ENCODE data around the gene EXOC4. TPM values are rescaled to one million over a fixed set of nuclear protein-coding genes. Genes with fewer than 3 reads are reported as not detected.

Gene EXOC4
- total RNA-seq, 1 experiment from 2014 or later = 91.9 TPM

DNA sequence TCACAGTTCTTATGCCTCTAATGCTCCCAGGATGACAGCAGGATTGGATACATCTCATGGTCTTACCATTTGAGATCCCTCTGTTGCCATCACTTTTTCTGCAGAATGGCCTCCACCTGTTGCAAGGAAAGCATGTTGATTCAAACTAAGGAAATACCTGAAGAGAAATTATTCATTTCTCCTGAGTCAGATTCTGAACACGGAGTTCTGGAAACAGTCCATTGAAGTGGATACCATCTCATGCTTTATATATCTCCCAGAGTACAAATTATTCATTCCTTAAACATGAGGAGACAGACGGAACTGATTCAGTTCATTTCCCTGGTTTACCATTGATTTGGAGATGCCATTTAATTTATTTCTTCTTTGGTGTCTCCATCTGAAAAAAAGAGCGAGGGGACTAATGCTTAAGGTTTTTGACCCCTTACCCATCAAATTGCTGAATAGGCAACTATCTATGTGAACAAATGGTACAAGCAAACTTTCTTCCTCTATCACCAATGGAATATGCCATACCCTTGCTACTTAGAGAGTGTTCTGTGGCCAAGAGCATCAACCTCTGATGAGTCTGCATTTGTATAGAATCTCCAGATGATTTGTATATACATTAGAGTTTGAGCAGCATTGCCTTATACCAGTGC lies 569.2 kb downstream of the EXOC4 start:
- Mint-ChIP-seq H3K4me1 (ENCODE audit: low read depth, unreplicated experiment) (no peaks in the 10 kb centered on the region), H3K9me3 (ENCODE audit: low read depth, unreplicated experiment) (no peaks in the 10 kb centered on the region), H3K27ac (ENCODE audit: unreplicated experiment) (no peak overlapping the region), H3K27me3 (ENCODE audit: unreplicated experiment) (no peaks in the 10 kb centered on the region), H3K36me3 (ENCODE audit: insufficient read depth, unreplicated experiment) (no peaks in the 10 kb centered on the region), H3K4me3 (ENCODE audit: low read depth, unreplicated experiment) (no peak overlapping the region)
- CTCF ChIA-PET = no interaction called here
- TF ChIP-seq CTCF (IDR thresholded peaks at IDR 0.05; ENCODE audit: unreplicated experiment) = no peak
- no peak for DNase-seq
- no TSS peak for BruUV-seq (replicated peaks)
- intact Hi-C loops (cut with micrococcal nuclease; ENCODE audit: unreplicated experiment) = no loop called here

DNA sequence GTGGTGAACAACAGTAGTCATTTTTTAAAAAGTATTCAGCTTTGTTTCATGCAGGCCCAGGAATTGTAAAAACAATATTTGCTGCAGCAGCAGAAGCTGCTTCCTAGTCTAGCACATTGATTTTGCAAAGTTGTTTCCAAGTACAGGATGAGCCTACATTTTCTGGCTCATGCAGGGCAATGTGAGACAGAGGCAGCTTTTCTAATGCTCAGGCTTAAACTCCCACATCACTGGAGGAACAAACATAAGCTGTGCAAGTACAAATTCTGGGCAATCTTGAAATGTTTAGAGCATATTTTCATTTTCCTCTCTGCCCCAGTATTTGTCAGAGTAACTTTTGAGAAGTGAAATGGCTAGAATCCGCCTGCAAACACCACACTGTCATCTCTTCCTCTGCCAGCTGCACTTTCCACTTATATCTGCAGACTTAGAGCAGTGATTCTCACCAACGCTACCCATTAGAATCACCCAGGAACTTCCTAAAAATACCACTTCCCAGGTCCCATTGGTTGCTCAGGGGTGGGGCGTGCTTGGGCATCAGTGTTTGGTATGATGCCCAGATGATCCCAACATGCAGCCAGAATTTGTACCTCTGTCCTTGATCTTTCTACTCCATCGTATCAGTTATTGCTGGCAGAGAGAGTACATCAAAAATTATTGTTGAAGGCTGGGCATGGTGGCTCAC lies 570.1 kb downstream of the EXOC4 start:
- Mint-ChIP-seq H3K9me3 (ENCODE audit: low read depth, unreplicated experiment) (no peaks in the 10 kb centered on the region), H3K4me3 (ENCODE audit: low read depth, unreplicated experiment) (no peak overlapping the region), H3K36me3 (ENCODE audit: insufficient read depth, unreplicated experiment) (no peaks in the 10 kb centered on the region), H3K4me1 (ENCODE audit: low read depth, unreplicated experiment) (no peaks in the 10 kb centered on the region), H3K27me3 (ENCODE audit: unreplicated experiment) (no peaks in the 10 kb centered on the region), H3K27ac (ENCODE audit: unreplicated experiment) (no peak overlapping the region)
- TF ChIP-seq CTCF (IDR thresholded peaks at IDR 0.05; ENCODE audit: unreplicated experiment) = no peak
- BruUV-seq (replicated peaks) = no TSS peak
- intact Hi-C loops (cut with micrococcal nuclease; ENCODE audit: unreplicated experiment) = no loop called here
- CTCF ChIA-PET = no interaction called here
- DNase-seq = no peak

DNA sequence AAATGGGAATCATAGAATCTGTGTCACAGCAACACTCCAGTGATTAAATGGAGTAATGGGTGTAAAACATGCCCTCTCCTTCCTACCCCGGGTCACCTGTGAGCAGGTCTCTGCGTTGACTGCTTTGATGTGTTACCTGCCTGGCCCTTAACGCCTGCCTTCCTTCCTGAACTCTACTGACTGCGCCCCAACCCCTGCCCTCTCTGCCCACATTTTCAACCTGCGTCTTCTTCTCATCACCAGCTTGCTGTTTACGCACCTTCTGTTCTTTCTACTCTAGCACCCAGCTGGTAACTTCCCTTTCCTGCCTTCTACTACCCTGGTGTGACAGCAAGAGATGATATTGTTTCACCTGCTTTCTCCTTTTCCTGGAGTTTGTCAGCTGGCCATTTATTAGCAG lies 571.3 kb downstream of the EXOC4 start:
- Mint-ChIP-seq H3K27ac (ENCODE audit: unreplicated experiment) (no peak overlapping the region), H3K4me3 (ENCODE audit: low read depth, unreplicated experiment) (no peak overlapping the region), H3K4me1 (ENCODE audit: low read depth, unreplicated experiment) (no peaks in the 10 kb centered on the region), H3K36me3 (ENCODE audit: insufficient read depth, unreplicated experiment) (no peaks in the 10 kb centered on the region), H3K9me3 (ENCODE audit: low read depth, unreplicated experiment) (no peaks in the 10 kb centered on the region), H3K27me3 (ENCODE audit: unreplicated experiment) (no peaks in the 10 kb centered on the region)
- BruUV-seq (replicated peaks) = no TSS peak
- DNase-seq = no peak
- no peak for TF ChIP-seq CTCF (IDR thresholded peaks at IDR 0.05; ENCODE audit: unreplicated experiment)
- intact Hi-C loops (cut with micrococcal nuclease; ENCODE audit: unreplicated experiment) = no loop called here
- CTCF ChIA-PET = no interaction called here

- Mint-ChIP-seq H3K27me3 (ENCODE audit: unreplicated experiment) (no peaks in the 10 kb centered on the region), H3K27ac (ENCODE audit: unreplicated experiment) (no peak overlapping the region), H3K4me1 (ENCODE audit: low read depth, unreplicated experiment) (no peaks in the 10 kb centered on the region), H3K36me3 (ENCODE audit: insufficient read depth, unreplicated experiment) (no peaks in the 10 kb centered on the region), H3K4me3 (ENCODE audit: low read depth, unreplicated experiment) (no peak overlapping the region), H3K9me3 (ENCODE audit: low read depth, unreplicated experiment) (no peaks in the 10 kb centered on the region)
- CTCF ChIA-PET = no interaction called here
- DNase-seq = no peak
- intact Hi-C loops (cut with micrococcal nuclease; ENCODE audit: unreplicated experiment) = no loop called here
- BruUV-seq (replicated peaks) = no TSS peak
- TF ChIP-seq CTCF (IDR thresholded peaks at IDR 0.05; ENCODE audit: unreplicated experiment) = no peak
Observed at GRCh38 chr7:133827707-133828623, 575.1 kb downstream of the EXOC4 start.

All from Calu3 (cell line).